Hepatocyte (in vitro differentiated cells): ENCODE results near the gene ZNF581. TPM values are rescaled to one million over a fixed set of nuclear protein-coding genes. Genes with fewer than 3 reads are reported as not detected.
A peak's percentile ranks its signal among the peaks of the same experiment; 100 is the strongest.

Source experiments
- DNase-seq: peaks from one replicate; pipeline ENCODE4 v3.0.0-alpha.2; 2016; ENCODE audit warnings: low spot score
- H2AFZ ChIP-seq: fragments of 200-600 bp; sonication (generic); 2 replicates; pipeline ENCODE4 v1.6.0; 2016; ENCODE audit warnings: antibody characterized with exemption, mild to moderate bottlenecking
- H3K27ac ChIP-seq: fragments of 200-600 bp; sonication (generic); 2 replicates; pipeline ENCODE4 v1.5.1; 2016; ENCODE audit warnings: mild to moderate bottlenecking
- H3K27me3 ChIP-seq: fragments of 200-600 bp; sonication (generic); 2 replicates; pipeline ENCODE4 v1.6.1; 2016
- H3K36me3 ChIP-seq: fragments of 200-600 bp; sonication (generic); replicated peaks from 2 replicates; pipeline ENCODE4 v1.5.1; 2016; ENCODE audit warnings: low read depth; ENCODE audit not compliant: insufficient read depth
- H3K4me1 ChIP-seq: fragments of 200-600 bp; sonication (generic); 2 replicates; pipeline ENCODE4 v1.5.1; 2016; ENCODE audit warnings: mild to moderate bottlenecking, moderate library complexity; ENCODE audit not compliant: insufficient read depth
- H3K4me2 ChIP-seq: fragments of 200-600 bp; sonication (generic); 2 replicates; pipeline ENCODE4 v1.6.0; 2016
- H3K4me3 ChIP-seq: fragments of 200-600 bp; sonication (generic); 2 replicates; pipeline ENCODE4 v1.5.1; 2016; ENCODE audit warnings: mild to moderate bottlenecking
- H3K79me2 ChIP-seq: fragments of 200-600 bp; sonication (generic); 2 replicates; pipeline ENCODE4 v1.6.0; 2017; ENCODE audit warnings: mild to moderate bottlenecking
- H3K9me2 ChIP-seq: fragments of 200-600 bp; sonication (generic); replicated peaks from 2 replicates; pipeline ENCODE4 v1.6.0; 2017; ENCODE audit warnings: mild to moderate bottlenecking; ENCODE audit not compliant: insufficient read depth
- H3K9me3 ChIP-seq: fragments of 200-600 bp; sonication (generic); 2 replicates; pipeline ENCODE4 v1.5.1; 2016; ENCODE audit warnings: low read depth, mild to moderate bottlenecking
- H4K20me1 ChIP-seq: fragments of 200-600 bp; sonication (generic); 2 replicates; pipeline ENCODE4 v1.6.0; 2016; ENCODE audit warnings: mild to moderate bottlenecking; ENCODE audit not compliant: insufficient read depth, poor library complexity, severe bottlenecking
- CTCF ChIP-seq: fragments of 200-600 bp; sonication (generic); IDR thresholded peaks from 2 replicates; pipeline ENCODE4 v1.5.1; 2016; ENCODE audit warnings: antibody characterized with exemption, mild to moderate bottlenecking; ENCODE audit not compliant: poor library complexity
- EZH2 ChIP-seq: fragments of 200-600 bp; sonication (generic); IDR thresholded peaks from 2 replicates; pipeline ENCODE4 v1.6.1; 2016; ENCODE audit warnings: antibody characterized with exemption, mild to moderate bottlenecking, borderline replicate concordance
- EZH2phosphoT487 ChIP-seq: fragments of 200-600 bp; sonication (generic); IDR thresholded peaks from one replicate; pipeline ENCODE4 v1.6.1; 2018; ENCODE audit warnings: antibody characterized with exemption, mild to moderate bottlenecking, low read depth, moderate library complexity; ENCODE audit not compliant: unreplicated experiment, severe bottlenecking
- WGBS: methylation state at CpG from one replicate; pipeline ENCODE4 v1.1.6; 2016; ENCODE audit warnings: low lambda C conversion rate; ENCODE audit errors: missing lambda C conversion rate; 5-methylcytosine and 5-hydroxymethylcytosine counted together
- polyA plus RNA-seq: library from polyadenylated mRNA; unstranded; fragments of >200 nt; fragmentation: Nextera tagmentation; extraction: Ambion mirVana; gene quantifications from 2 replicates; pipeline ENCODE4 v1.2.1, GENCODE V29; 2016
- total RNA-seq: library from RNA; depleted of rRNA; stranded (reverse); fragments of >200 nt; gene quantifications from 2 replicates; pipeline ENCODE4 v1.2.3, GENCODE V29; 2014

ZNF581 gene
- total and polyA plus RNA-seq, 2 experiments from 2014 or later = 12.2 to 22.5 TPM

- peaks cover 5% of the 10 kb centered on the region for H4K20me1 ChIP-seq
- TF ChIP-seq EZH2 (no peak), EZH2phosphoT487 (no peak), CTCF (no peak)
- no peaks in the 10 kb centered on the region for H3K9me3 ChIP-seq
- H2AFZ ChIP-seq = no peak overlapping the region
- H3K79me2 ChIP-seq = peaks cover 14% of the 10 kb centered on the region
- no peak overlapping the region for H3K4me3 ChIP-seq
- whole genome bisulfite sequencing = 95% methylated on average over 11 of the region's 11 CpGs
- DNase-seq = no peak
- H3K27ac ChIP-seq = no peak overlapping the region
- H3K27me3 ChIP-seq = no peaks in the 10 kb centered on the region
- no peaks in the 10 kb centered on the region for H3K36me3 ChIP-seq
- H3K9me2 ChIP-seq = no peaks in the 10 kb centered on the region
- H3K4me1 ChIP-seq = peaks cover 4% of the 10 kb centered on the region
- no peak overlapping the region for H3K4me2 ChIP-seq
Observed at GRCh38 chr19:55626350-55626749, 17.1 kb upstream of the ZNF581 start.

GRCh38 chr19:55632463-55632834 lies 11.0 kb upstream of the ZNF581 start:
- 31% methylated on average over 3 of the region's 3 CpGs for WGBS

GRCh38 chr19:55633861-55634260 lies 9.6 kb upstream of the ZNF581 start:
- Histone ChIP-seq H3K4me3 (no peak overlapping the region), H3K9me2 (no peaks in the 10 kb centered on the region), H3K36me3 (no peaks in the 10 kb centered on the region), H4K20me1 (no peaks in the 10 kb centered on the region), H3K9me3 (no peaks in the 10 kb centered on the region), H3K4me2 (no peak overlapping the region), H2AFZ (peak overlapping the region; percentile 84), H3K27ac (no peak overlapping the region), H3K79me2 (peaks cover 42% of the 10 kb centered on the region), H3K27me3 (no peaks in the 10 kb centered on the region), H3K4me1 (peaks cover 7% of the 10 kb centered on the region)
- 80% methylated on average over 8 of the region's 8 CpGs for WGBS
- no peak for TF ChIP-seq EZH2
- TF ChIP-seq CTCF = no peak
- TF ChIP-seq EZH2phosphoT487 = no peak
- no peak for DNase-seq

More at GRCh38 chr19:55632463-55632834, 11.0 kb upstream of the ZNF581 start:
- Histone ChIP-seq H3K4me2 (no peak overlapping the region), H4K20me1 (no peaks in the 10 kb centered on the region), H3K4me1 (peaks cover 7% of the 10 kb centered on the region), H3K27ac (no peak overlapping the region), H3K4me3 (no peak overlapping the region), H3K79me2 (peaks cover 28% of the 10 kb centered on the region), H3K9me3 (no peaks in the 10 kb centered on the region), H3K36me3 (no peaks in the 10 kb centered on the region), H3K9me2 (no peaks in the 10 kb centered on the region), H2AFZ (no peak overlapping the region), H3K27me3 (no peaks in the 10 kb centered on the region)
- peak; percentile 98 for DNase-seq
- no peak for TF ChIP-seq EZH2phosphoT487
- no peak for TF ChIP-seq EZH2
- TF ChIP-seq CTCF = peak; percentile 79

- H3K4me3 ChIP-seq = peak overlapping the region; percentile 72
- H3K4me2 ChIP-seq = peak overlapping the region; percentile 90
- peaks cover 57% of the 10 kb centered on the region for H3K79me2 ChIP-seq
- H3K9me2 ChIP-seq = no peaks in the 10 kb centered on the region
- TF ChIP-seq EZH2phosphoT487 = no peak
- no peak for TF ChIP-seq CTCF
- no peak for TF ChIP-seq EZH2
- H3K27me3 ChIP-seq = no peaks in the 10 kb centered on the region
- H2AFZ ChIP-seq = no peak overlapping the region
- no peaks in the 10 kb centered on the region for H3K36me3 ChIP-seq
- peak overlapping the region; percentile 96 for H3K27ac ChIP-seq
- no peaks in the 10 kb centered on the region for H3K9me3 ChIP-seq
- H3K4me1 ChIP-seq = peaks cover 15% of the 10 kb centered on the region
- 15% methylated on average over 9 of the region's 9 CpGs for WGBS
- DNase-seq = no peak
- no peaks in the 10 kb centered on the region for H4K20me1 ChIP-seq
Observed at GRCh38 chr19:55635334-55635717, 8.1 kb upstream of the ZNF581 start.
